AG09319 (cell line): ENCODE data around the gene DNAI7.
A peak's percentile ranks its signal among the peaks of the same experiment; 100 is the strongest.

Experiments used
- DNase-seq: peaks from one replicate; pipeline ENCODE4 v3.0.0-alpha.2; 2010; ENCODE audit warnings: low read depth; ENCODE audit errors: extremely low read depth
- CTCF ChIP-seq: IDR thresholded peaks from 2 replicates; pipeline ENCODE4 v1.5.1; 2011; ENCODE audit warnings: low read depth, mild to moderate bottlenecking, inconsistent platforms, low read length, moderate library complexity

DNAI7 gene

DNA sequence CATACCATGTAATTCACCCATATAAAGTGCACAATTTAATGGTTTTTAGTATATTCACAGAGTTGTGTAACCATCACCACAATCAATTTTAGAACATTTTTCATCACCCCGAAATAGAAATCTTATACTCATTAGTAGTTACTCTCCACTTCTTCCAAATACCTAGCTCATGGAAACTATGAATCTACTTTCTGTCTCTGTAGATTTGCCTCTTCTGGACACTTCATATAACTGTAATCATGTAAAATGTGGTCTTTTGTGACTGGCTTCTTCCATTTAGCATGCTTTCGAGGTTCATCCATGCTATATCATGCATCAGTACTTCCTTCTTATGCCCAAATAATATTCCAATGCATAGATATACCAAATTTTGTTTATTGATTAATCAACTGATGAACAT lies 10.8 kb downstream of the DNAI7 start:
- no peak for TF ChIP-seq CTCF
- no peak for DNase-seq

GRCh38 chr12:25182765-25183164 lies 12.2 kb downstream of the DNAI7 start:
- no peak for TF ChIP-seq CTCF
- no peak for DNase-seq

- TF ChIP-seq CTCF: no peak
- no peak for DNase-seq
Observed at GRCh38 chr12:25162866-25163265, 32.1 kb downstream of the DNAI7 start.

DNA sequence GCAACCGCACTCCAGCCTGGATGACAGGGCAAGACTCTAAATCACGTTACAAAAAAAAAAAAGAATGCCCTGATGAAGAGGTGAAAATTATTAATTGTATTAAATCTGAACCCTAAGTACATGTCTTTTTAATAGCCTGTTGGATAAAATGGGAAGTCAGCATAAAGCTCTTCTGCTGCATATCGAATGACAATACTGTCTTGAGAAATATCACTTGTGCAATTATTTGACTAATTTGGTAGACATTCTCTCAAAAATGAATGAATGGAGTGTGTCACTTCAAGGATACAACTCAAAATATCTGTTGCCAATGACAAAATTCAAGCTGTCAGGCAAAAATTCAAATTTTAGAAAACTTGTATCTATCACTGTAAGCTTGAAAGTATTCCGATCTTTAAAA lies 38.9 kb downstream of the DNAI7 start:
- no peak for DNase-seq
- no peak for TF ChIP-seq CTCF

GRCh38 chr12:25155022-25155576 lies 39.9 kb downstream of the DNAI7 start:
- peak; percentile 57 for DNase-seq
- peak; percentile 60 for TF ChIP-seq CTCF

GRCh38 chr12:25152055-25152454 lies 42.9 kb downstream of the DNAI7 start:
- no peak for TF ChIP-seq CTCF
- DNase-seq: no peak

DNA sequence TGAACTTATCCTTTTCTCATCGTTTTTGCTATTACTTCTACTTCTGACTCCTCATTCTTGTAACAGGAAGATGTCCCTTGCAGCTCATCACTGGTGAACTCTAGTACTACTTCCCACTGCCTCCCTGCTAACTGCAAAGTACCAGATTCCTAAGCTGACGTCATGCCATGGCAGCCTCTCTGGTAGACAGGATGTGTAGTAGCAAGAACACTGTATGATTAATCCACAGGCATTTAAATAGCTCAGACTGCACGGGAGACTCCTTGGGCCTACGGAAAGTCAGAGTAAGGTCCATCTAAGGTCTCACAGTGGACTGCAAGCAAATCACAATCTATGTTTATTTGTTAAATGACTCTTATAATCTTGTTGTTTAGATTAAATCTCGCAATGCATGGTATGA lies 43.5 kb downstream of the DNAI7 start:
- DNase-seq: peak; percentile 93
- TF ChIP-seq CTCF: no peak
